Anterior cingulate cortex (tissue), 58 donors: ENCODE measurements around the gene NHERF1.

Experiments
- DNase-seq, 58 donors: peaks; one replicate each; lab custom pipeline; 2025; lab: John Stamatoyannopoulos, UW

NHERF1 gene

GRCh38 chr17:74746922-74747321 lies 1.5 kb upstream of the NHERF1 start:
- no peak for DNase-seq

GRCh38 chr17:74748279-74748528 lies 224 bp upstream of the NHERF1 start:
- DNase-seq: peak in 4 of 58 donors; percentile 21 to 81 (median 78)

GRCh38 chr17:74749279-74750038 lies 1.0 kb downstream of the NHERF1 start:
- DNase-seq: no peak

GRCh38 chr17:74750039-74750326 lies 1.6 kb downstream of the NHERF1 start:
- peak in 1 of 58 donors; percentile 61 for DNase-seq

GRCh38 chr17:74750327-74751069 lies 2.1 kb downstream of the NHERF1 start:
- peak in 36 of 58 donors; percentile 6 to 68 (median 42) for DNase-seq

- DNase-seq: no peak
Observed at GRCh38 chr17:74752415-74752814, 4.0 kb downstream of the NHERF1 start.

- no peak for DNase-seq
Observed at GRCh38 chr17:74752822-74753401, 4.5 kb downstream of the NHERF1 start.

- no peak for DNase-seq
Observed at GRCh38 chr17:74754832-74755231, 6.4 kb downstream of the NHERF1 start.

GRCh38 chr17:74755533-74755932 lies 7.1 kb downstream of the NHERF1 start:
- DNase-seq: peak in 3 of 58 donors; percentile 24 to 33 (median 28)

GRCh38 chr17:74756891-74757290 lies 8.5 kb downstream of the NHERF1 start:
- peak in 1 of 58 donors; percentile 22 for DNase-seq

GRCh38 chr17:74757502-74757901 lies 9.1 kb downstream of the NHERF1 start:
- DNase-seq: peak in 34 of 58 donors; percentile 17 to 71 (median 37)

- DNase-seq: peak in 5 of 58 donors; percentile 18 to 42 (median 29)
Observed at GRCh38 chr17:74757931-74758847, 9.8 kb downstream of the NHERF1 start.

- peak in 7 of 58 donors; percentile 19 to 58 (median 35) for DNase-seq
Observed at GRCh38 chr17:74758848-74759168, 10.4 kb downstream of the NHERF1 start.

GRCh38 chr17:74759243-74759801 lies 10.9 kb downstream of the NHERF1 start:
- DNase-seq: no peak

- no peak for DNase-seq
Observed at GRCh38 chr17:74759941-74760340, 11.5 kb downstream of the NHERF1 start.

GRCh38 chr17:74760404-74761105 lies 12.1 kb downstream of the NHERF1 start:
- DNase-seq: peak in 25 of 58 donors; percentile 17 to 69 (median 45)

GRCh38 chr17:74761419-74761818 lies 13.0 kb downstream of the NHERF1 start:
- no peak for DNase-seq

GRCh38 chr17:74761931-74762330 lies 13.5 kb downstream of the NHERF1 start:
- DNase-seq: no peak

GRCh38 chr17:74763565-74764387 lies 15.3 kb downstream of the NHERF1 start:
- DNase-seq: peak in 41 of 58 donors; percentile 18 to 78 (median 52)
